HFFc6 (cell line): Measurements from ENCODE around the gene EEFSEC. TPM values are rescaled to one million over a fixed set of nuclear protein-coding genes. Genes with fewer than 3 reads are reported as not detected.

ENCODE experiments used
- DNase-seq: peaks from one replicate; pipeline ENCODE4 v3.0.0-alpha.2; 2018
- H3K27ac Mint-ChIP-seq: 2 replicates; pipeline ENCODE4 v1.8.0; 2020; ENCODE audit warnings: mild to moderate bottlenecking, mixed read lengths
- H3K27me3 Mint-ChIP-seq: 2 replicates; pipeline ENCODE4 v1.8.0; 2021; ENCODE audit warnings: mild to moderate bottlenecking, moderate library complexity, mixed read lengths; ENCODE audit not compliant: insufficient read depth
- H3K36me3 Mint-ChIP-seq: 2 replicates; pipeline ENCODE4 v1.8.0; 2021; ENCODE audit warnings: low read depth, mixed read lengths
- H3K4me1 Mint-ChIP-seq: 2 replicates; pipeline ENCODE4 v1.8.0; 2020; ENCODE audit warnings: low read depth, mixed read lengths
- H3K4me3 Mint-ChIP-seq: 2 replicates; pipeline ENCODE4 v1.8.0; 2020; ENCODE audit warnings: mild to moderate bottlenecking, moderate library complexity, mixed read lengths
- H3K9me3 Mint-ChIP-seq: 2 replicates; pipeline ENCODE4 v1.8.0; 2020; ENCODE audit warnings: mild to moderate bottlenecking, mixed read lengths
- CTCF ChIP-seq: fragments of 200-600 bp; sonication (generic); IDR thresholded peaks from 2 replicates; pipeline ENCODE4 v1.5.0; 2021; ENCODE audit warnings: antibody characterized with exemption, mild to moderate bottlenecking
- total RNA-seq, 6 experiments: library from RNA; stranded (reverse); fragmentation: NEBNext Ultra II Directional; extraction: Animal tissue kit (Norgen Biotek cat#: 25700); gene quantifications; 2 replicates in 1 of 6; 3 replicates in 5 of 6; pipeline ENCODE4 v1.2.3, GENCODE V29; 2021

The EEFSEC gene
- total RNA-seq, 6 experiments from 2014 or later, result 8.2 to 11.6 (median 11.0) TPM

- DNase-seq, result no peak
- Mint-ChIP-seq H3K36me3 (no peaks in the 10 kb centered on the region), H3K9me3 (no peaks in the 10 kb centered on the region), H3K4me3 (no peak overlapping the region), H3K27ac (no peak overlapping the region), H3K4me1 (peaks cover 4% of the 10 kb centered on the region), H3K27me3 (peaks cover 2% of the 10 kb centered on the region; the same call in 1 of the 2 replicates)
- TF ChIP-seq CTCF, result no peak
These were observed 258.3 kb downstream of the EEFSEC start for GRCh38 chr3:128411574-128412064.

- no peak for TF ChIP-seq CTCF
- Mint-ChIP-seq H3K4me3 (no peak overlapping the region), H3K27ac (no peak overlapping the region), H3K9me3 (no peaks in the 10 kb centered on the region), H3K4me1 (peaks cover 12% of the 10 kb centered on the region), H3K36me3 (no peaks in the 10 kb centered on the region), H3K27me3 (peaks cover 3% of the 10 kb centered on the region; the same call in 1 of the 2 replicates)
- DNase-seq, result no peak
These were observed 259.1 kb downstream of the EEFSEC start for GRCh38 chr3:128412180-128413002.

GRCh38 chr3:128413003-128413370 lies 259.7 kb downstream of the EEFSEC start:
- Mint-ChIP-seq H3K4me3 (no peak overlapping the region), H3K36me3 (no peaks in the 10 kb centered on the region), H3K27ac (no peak overlapping the region), H3K4me1 (peaks cover 15% of the 10 kb centered on the region), H3K9me3 (no peaks in the 10 kb centered on the region), H3K27me3 (peaks cover 3% of the 10 kb centered on the region; the same call in 1 of the 2 replicates)
- no peak for TF ChIP-seq CTCF
- no peak for DNase-seq

- peaks cover 15% of the 10 kb centered on the region for H3K4me1 Mint-ChIP-seq
- TF ChIP-seq CTCF, result no peak
- H3K4me3 Mint-ChIP-seq, result no peak overlapping the region
- H3K36me3 Mint-ChIP-seq, result no peaks in the 10 kb centered on the region
- peaks cover 3% of the 10 kb centered on the region for H3K27me3 Mint-ChIP-seq
- no peaks in the 10 kb centered on the region for H3K9me3 Mint-ChIP-seq
- no peak overlapping the region for H3K27ac Mint-ChIP-seq
- DNase-seq, result no peak
These were observed 260.3 kb downstream of the EEFSEC start for GRCh38 chr3:128413413-128414205.

- Mint-ChIP-seq H3K36me3 (peaks cover 4% of the 10 kb centered on the region; the same call in 1 of the 2 replicates), H3K9me3 (no peaks in the 10 kb centered on the region), H3K27me3 (peaks cover 3% of the 10 kb centered on the region), H3K4me3 (no peak overlapping the region), H3K27ac (no peak overlapping the region), H3K4me1 (peaks cover 15% of the 10 kb centered on the region)
- TF ChIP-seq CTCF, result no peak
- no peak for DNase-seq
These were observed 262.0 kb downstream of the EEFSEC start for GRCh38 chr3:128415200-128415772.
